Activated naive CD8-positive, alpha-beta T cell treated with anti-CD3 and anti-CD28 coated beads, Interleukin-2, amount 10 ng/mL, durations not matched to agents 7 days and 5 days (primary cell): Measurements from ENCODE around the gene NT5DC3. TPM values are rescaled to one million over a fixed set of nuclear protein-coding genes. Genes with fewer than 3 reads are reported as not detected.

Source experiments
- ATAC-seq: fragments of 150-1000 bp; cut with Tn5 transposase; one replicate; pipeline ENCODE4 v1.10.0; 2021; ENCODE audit warnings: low read depth, moderate library complexity
- POLR2A ChIA-PET: fragments of 350-600 bp; sonication (Branson Sonifier 250); formaldehyde crosslinking; loops from one replicate; lab custom pipeline; 2021; ENCODE audit warnings: antibody characterized with exemption; lab: Charles Lee
- DNase-seq: peaks from one replicate; pipeline ENCODE4 v3.0.0; 2021
- H3K27ac Mint-ChIP-seq: one replicate; pipeline ENCODE4 v1.8.0; 2022; ENCODE audit warnings: mild to moderate bottlenecking, mixed read lengths
- H3K27me3 Mint-ChIP-seq: one replicate; pipeline ENCODE4 v1.8.0; 2022; ENCODE audit warnings: mild to moderate bottlenecking, moderate library complexity, mixed read lengths
- H3K36me3 Mint-ChIP-seq: one replicate; pipeline ENCODE4 v1.8.0; 2021; ENCODE audit warnings: mild to moderate bottlenecking, mixed read lengths
- H3K4me1 Mint-ChIP-seq: one replicate; pipeline ENCODE4 v1.8.0; 2021; ENCODE audit warnings: mixed read lengths
- H3K4me3 Mint-ChIP-seq: one replicate; pipeline ENCODE4 v1.8.0; 2022; ENCODE audit warnings: mild to moderate bottlenecking, moderate library complexity, mixed read lengths
- H3K9me3 Mint-ChIP-seq: one replicate; pipeline ENCODE4 v1.8.0; 2021; ENCODE audit warnings: mixed read lengths
- total RNA-seq, 2 experiments: library from RNA; stranded (reverse); gene quantifications; one replicate each; pipeline ENCODE4 v1.2.3, GENCODE V29; 2021

Gene NT5DC3
- total RNA-seq: 1 to 10 TPM; 3.4 to 4.1 TPM

- peaks cover 17% of the 10 kb centered on the region for H3K4me1 Mint-ChIP-seq
- peaks cover 19% of the 10 kb centered on the region for H3K27me3 Mint-ChIP-seq
- DNase-seq (peak; percentile 89), ATAC-seq (peak; percentile 93)
- H3K9me3 Mint-ChIP-seq: no peaks in the 10 kb centered on the region
- peak within 1 kb of the TSS; percentile 62 for H3K27ac Mint-ChIP-seq
- H3K4me3 Mint-ChIP-seq: peak within 1 kb of the TSS; percentile 85
- POLR2A ChIA-PET: interaction anchor here (0.8 to 1.5 kb wide), 3 partner anchors 87 to 124 kb away, joined by 3 read pairs; partner anchors contain the start of genes HSP90B1 and TDG
- no peaks in the 10 kb centered on the region for H3K36me3 Mint-ChIP-seq
These were observed at the start of gene NT5DC3 for GRCh38 chr12:103840876-103841689. Gene NT5DC3 (minus strand): TSS chr12:103841234. CDS start chr12:103841156, 78 bp downstream.

DNA sequence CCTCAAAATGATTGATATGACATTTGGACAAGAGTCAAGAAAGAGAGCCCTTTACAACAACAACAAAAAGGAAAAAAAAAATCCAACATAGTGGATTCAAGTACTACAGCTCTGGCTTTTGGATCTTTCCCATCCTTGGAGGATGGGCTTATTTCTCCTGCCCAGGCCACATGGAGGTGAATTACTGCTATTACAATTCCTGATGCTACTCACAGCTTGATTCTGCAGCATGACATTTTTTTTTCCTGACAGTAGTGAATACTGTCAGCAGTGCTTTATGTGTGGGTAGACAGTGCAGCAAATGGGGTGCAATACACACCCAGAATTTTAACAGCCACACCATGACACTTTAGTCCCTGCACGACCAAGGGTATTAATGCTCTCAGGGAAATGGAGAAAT is 46.7 kb upstream of the NT5DC3 start:
- DNase-seq: no peak
- POLR2A ChIA-PET: interaction anchor here (0.7 kb wide), 1 partner anchor 405 kb away, joined by 4 read pairs; no protein-coding TSS in a partner anchor
- Mint-ChIP-seq H3K36me3 (no peaks in the 10 kb centered on the region), H3K27me3 (no peaks in the 10 kb centered on the region), H3K27ac (no peak overlapping the region), H3K9me3 (no peaks in the 10 kb centered on the region), H3K4me3 (no peak overlapping the region), H3K4me1 (peaks cover 10% of the 10 kb centered on the region)
- ATAC-seq: no peak

DNA sequence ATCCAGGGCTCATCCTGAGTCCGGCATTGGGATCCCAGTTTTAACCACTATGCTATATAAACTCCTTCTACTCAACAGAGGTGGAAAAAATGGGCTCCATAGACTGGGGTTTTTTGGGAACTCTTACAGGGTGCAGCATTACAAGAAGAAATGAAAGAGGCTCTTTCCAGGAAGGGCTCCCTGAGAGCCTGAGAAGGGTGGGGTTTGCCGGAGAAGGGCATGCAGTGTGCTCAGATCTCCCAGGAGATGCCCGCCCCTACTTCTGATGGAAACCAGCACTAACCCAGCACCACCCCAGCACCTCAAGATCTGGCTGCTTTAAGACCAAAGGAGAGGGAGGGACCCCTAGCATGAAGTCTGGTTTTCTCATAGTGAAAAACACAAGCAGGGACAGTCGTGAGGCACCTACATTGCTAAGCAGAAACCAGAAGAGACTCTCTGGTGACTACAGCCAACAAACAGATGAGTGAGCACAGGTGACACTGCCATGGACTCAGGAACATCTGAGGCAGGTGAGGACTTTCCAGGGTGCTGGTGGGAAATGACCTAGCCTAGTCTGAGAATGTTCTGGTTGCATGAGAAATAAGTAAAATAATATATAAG is 45.3 kb upstream of the NT5DC3 start:
- POLR2A ChIA-PET: no interaction called here
- ATAC-seq: no peak
- H3K27me3 Mint-ChIP-seq: no peaks in the 10 kb centered on the region
- H3K36me3 Mint-ChIP-seq: no peaks in the 10 kb centered on the region
- DNase-seq: no peak
- H3K4me1 Mint-ChIP-seq: peaks cover 11% of the 10 kb centered on the region
- H3K27ac Mint-ChIP-seq: no peak overlapping the region
- H3K9me3 Mint-ChIP-seq: no peaks in the 10 kb centered on the region
- H3K4me3 Mint-ChIP-seq: no peak overlapping the region

GRCh38 chr12:103884316-103884715 is 43.3 kb upstream of the NT5DC3 start:
- Mint-ChIP-seq H3K4me3 (no peak overlapping the region), H3K27ac (peak overlapping the region; percentile 56), H3K9me3 (no peaks in the 10 kb centered on the region), H3K36me3 (no peaks in the 10 kb centered on the region), H3K4me1 (peaks cover 23% of the 10 kb centered on the region), H3K27me3 (no peaks in the 10 kb centered on the region)
- DNase-seq (no peak), ATAC-seq (no peak)
- POLR2A ChIA-PET: interaction anchor here (0.8 to 1.1 kb wide), 2 partner anchors 44 to 45 kb away, joined by 3 to 4 read pairs; no protein-coding TSS in a partner anchor

DNA sequence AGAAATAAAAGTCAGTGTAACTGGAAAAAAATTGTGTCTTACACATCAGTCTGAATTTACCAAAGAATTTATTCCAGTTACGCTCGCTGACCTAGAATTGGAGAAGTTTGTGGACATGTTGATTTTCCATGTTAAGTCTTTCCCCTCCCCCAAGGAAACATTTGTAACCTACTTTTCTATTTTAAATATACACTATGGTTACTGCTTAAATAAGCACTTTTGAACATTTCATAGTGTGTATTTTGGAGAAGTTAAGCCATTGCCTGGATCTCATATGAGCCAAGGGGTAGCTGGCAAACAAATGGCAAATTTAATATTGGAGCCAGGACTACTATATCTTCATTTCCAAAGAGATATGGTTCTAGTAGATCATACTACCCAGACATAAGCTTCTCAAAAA is 42.9 kb upstream of the NT5DC3 start:
- Mint-ChIP-seq H3K9me3 (no peaks in the 10 kb centered on the region), H3K4me1 (peaks cover 26% of the 10 kb centered on the region), H3K27ac (no peak overlapping the region), H3K4me3 (no peak overlapping the region), H3K27me3 (no peaks in the 10 kb centered on the region), H3K36me3 (no peaks in the 10 kb centered on the region)
- ATAC-seq: no peak
- POLR2A ChIA-PET: interaction anchor here (0.8 to 1.1 kb wide), 2 partner anchors 45 to 46 kb away, joined by 3 to 4 read pairs; no protein-coding TSS in a partner anchor
- no peak for DNase-seq

- no peak for DNase-seq
- ATAC-seq: no peak
- Mint-ChIP-seq H3K27ac (no peak overlapping the region), H3K4me3 (no peak overlapping the region), H3K4me1 (peaks cover 29% of the 10 kb centered on the region), H3K9me3 (no peaks in the 10 kb centered on the region), H3K36me3 (no peaks in the 10 kb centered on the region), H3K27me3 (no peaks in the 10 kb centered on the region)
- POLR2A ChIA-PET: no interaction called here
These were observed 42.0 kb upstream of the NT5DC3 start for GRCh38 chr12:103882861-103883596.

- H3K27me3 Mint-ChIP-seq: no peaks in the 10 kb centered on the region
- no peak overlapping the region for H3K27ac Mint-ChIP-seq
- peaks cover 31% of the 10 kb centered on the region for H3K4me1 Mint-ChIP-seq
- ATAC-seq: no peak
- no peak for DNase-seq
- no peaks in the 10 kb centered on the region for H3K9me3 Mint-ChIP-seq
- POLR2A ChIA-PET: no interaction called here
- H3K36me3 Mint-ChIP-seq: no peaks in the 10 kb centered on the region
- no peak overlapping the region for H3K4me3 Mint-ChIP-seq
These were observed 40.2 kb upstream of the NT5DC3 start for GRCh38 chr12:103881261-103881660.

- DNase-seq (no peak), ATAC-seq (no peak)
- H3K4me1 Mint-ChIP-seq: peaks cover 30% of the 10 kb centered on the region
- POLR2A ChIA-PET: no interaction called here
- no peaks in the 10 kb centered on the region for H3K9me3 Mint-ChIP-seq
- peak overlapping the region; percentile 35 for H3K4me3 Mint-ChIP-seq
- H3K27me3 Mint-ChIP-seq: no peaks in the 10 kb centered on the region
- H3K36me3 Mint-ChIP-seq: no peaks in the 10 kb centered on the region
- peak overlapping the region; percentile 3 for H3K27ac Mint-ChIP-seq
These were observed 39.5 kb upstream of the NT5DC3 start for GRCh38 chr12:103880299-103881142.

- Mint-ChIP-seq H3K9me3 (no peaks in the 10 kb centered on the region), H3K36me3 (no peaks in the 10 kb centered on the region), H3K4me3 (no peak overlapping the region), H3K27ac (no peak overlapping the region), H3K27me3 (no peaks in the 10 kb centered on the region), H3K4me1 (peaks cover 30% of the 10 kb centered on the region)
- DNase-seq: no peak
- ATAC-seq: no peak
- POLR2A ChIA-PET: interaction anchor here (1.0 kb wide), 1 partner anchor 229 kb away, joined by 3 read pairs; no protein-coding TSS in a partner anchor
These were observed 38.8 kb upstream of the NT5DC3 start for GRCh38 chr12:103879878-103880277.

DNA sequence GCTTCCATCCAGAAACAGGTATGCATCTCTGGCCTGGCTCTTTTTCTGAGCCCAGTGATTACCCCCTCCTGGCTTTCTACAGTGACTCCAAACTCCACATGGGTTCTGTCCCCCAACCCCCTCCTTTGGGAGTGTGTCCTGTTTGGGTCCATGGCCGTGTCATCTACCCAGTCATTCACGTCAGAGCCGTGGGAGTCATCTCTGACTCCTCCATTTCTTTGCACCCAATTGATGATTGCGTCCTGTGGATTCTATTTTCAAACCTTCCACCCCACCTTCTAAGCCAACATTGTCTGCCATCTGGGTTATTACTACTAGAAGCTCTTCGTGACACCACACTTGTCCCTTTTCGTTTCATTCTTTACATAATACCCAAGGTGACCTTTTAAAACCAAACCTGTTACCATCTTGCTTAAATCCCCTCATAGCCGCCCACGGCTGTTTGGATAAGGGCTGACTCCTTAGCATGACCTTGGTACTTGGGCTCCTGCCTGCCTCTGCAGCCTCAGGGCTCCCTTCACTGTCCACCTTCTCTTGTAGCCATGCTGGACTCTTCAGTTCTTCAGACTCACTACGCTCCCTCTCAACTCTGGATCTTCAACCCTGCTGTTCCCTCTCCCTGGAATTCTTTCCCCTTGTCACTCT is 38.1 kb upstream of the NT5DC3 start:
- Mint-ChIP-seq H3K27me3 (peaks cover under 1% of the 10 kb centered on the region), H3K27ac (no peak overlapping the region), H3K36me3 (no peaks in the 10 kb centered on the region), H3K9me3 (no peaks in the 10 kb centered on the region), H3K4me1 (peaks cover 27% of the 10 kb centered on the region), H3K4me3 (no peak overlapping the region)
- POLR2A ChIA-PET: interaction anchor here (1.0 kb wide), 1 partner anchor 230 kb away, joined by 3 read pairs; no protein-coding TSS in a partner anchor
- ATAC-seq (no peak), DNase-seq (no peak)

- DNase-seq (peak; percentile 33), ATAC-seq (peak; percentile 65)
- POLR2A ChIA-PET: no interaction called here
- Mint-ChIP-seq H3K27me3 (peaks cover 3% of the 10 kb centered on the region), H3K9me3 (no peaks in the 10 kb centered on the region), H3K36me3 (no peaks in the 10 kb centered on the region), H3K27ac (no peak overlapping the region), H3K4me3 (no peak overlapping the region), H3K4me1 (peaks cover 27% of the 10 kb centered on the region)
These were observed 37.0 kb upstream of the NT5DC3 start for GRCh38 chr12:103877934-103878510.

- DNase-seq (no peak), ATAC-seq (no peak)
- Mint-ChIP-seq H3K4me3 (no peak overlapping the region), H3K27ac (no peak overlapping the region), H3K36me3 (no peaks in the 10 kb centered on the region), H3K9me3 (no peaks in the 10 kb centered on the region), H3K4me1 (peaks cover 27% of the 10 kb centered on the region), H3K27me3 (peaks cover 3% of the 10 kb centered on the region)
- POLR2A ChIA-PET: no interaction called here
These were observed 36.3 kb upstream of the NT5DC3 start for GRCh38 chr12:103877288-103877687.
